HS-27A (cell line): Measurements from ENCODE around the gene DTWD2.
"Not testable (repeated sequence)": the region's sequence is repeated elsewhere in the genome, so short reads cannot be mapped to it uniquely, and the experiment has no call there.

Experiments used
- DNase-seq: peaks from one replicate; pipeline ENCODE4 v3.0.0-alpha.2; 2012; ENCODE audit warnings: low read depth, missing footprints

The DTWD2 gene

DNA sequence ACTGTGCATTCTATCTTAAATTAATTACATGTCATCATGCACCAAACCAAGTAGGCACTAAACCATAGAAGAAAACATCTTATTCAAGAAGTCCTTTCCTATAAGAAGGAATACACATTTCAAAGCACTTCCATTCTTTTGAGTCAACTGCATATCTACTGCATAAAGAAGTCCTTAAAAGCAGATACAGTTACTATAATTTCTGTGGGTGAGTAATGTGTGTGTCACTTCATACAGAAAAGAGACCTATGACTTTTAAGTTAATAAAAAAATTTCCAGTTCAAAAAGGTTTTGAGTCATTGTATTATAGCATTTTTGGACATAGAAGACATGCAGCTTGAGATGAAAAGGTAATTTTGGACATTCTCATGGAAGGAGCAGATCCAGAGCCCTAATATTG lies 125.0 kb downstream of the DTWD2 start:
- DNase-seq, result no peak

DNA sequence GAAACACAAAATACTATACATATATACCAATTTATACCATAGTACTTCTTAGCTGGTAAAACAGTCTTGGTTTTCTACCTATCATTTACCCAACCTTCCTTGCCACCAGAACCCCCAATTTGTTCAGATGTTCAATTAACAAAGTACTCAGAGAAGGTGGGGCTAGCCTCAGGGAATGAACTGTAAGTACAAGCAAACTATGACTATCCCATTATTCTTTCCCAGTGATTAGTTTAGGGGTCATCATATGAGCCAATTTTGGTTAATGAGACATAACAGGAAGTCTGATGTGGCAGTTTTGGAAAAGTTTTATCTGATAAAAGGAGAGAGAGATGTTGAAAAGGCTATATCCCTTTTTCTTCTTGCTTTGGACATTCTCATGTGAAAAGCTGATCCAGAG lies 125.8 kb downstream of the DTWD2 start:
- DNase-seq, result no peak

DNA sequence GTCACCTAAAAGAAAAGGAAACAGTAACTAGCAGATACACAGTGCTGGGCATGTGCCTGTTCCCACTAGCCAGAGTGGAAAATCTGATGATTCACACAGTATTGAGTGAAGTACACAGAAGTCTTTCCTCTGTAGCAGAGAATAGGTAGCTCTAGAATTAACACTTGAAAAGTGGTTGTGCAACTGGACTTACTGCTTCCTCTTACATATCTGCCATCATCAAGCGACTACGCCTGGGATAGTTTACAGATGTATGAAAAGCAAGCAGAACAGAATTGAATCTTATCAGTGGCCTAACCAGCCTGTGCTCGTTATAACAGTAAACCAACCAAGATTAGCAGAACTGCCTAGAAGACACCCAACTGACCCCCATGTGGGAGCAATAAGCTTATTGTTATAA lies 130.6 kb downstream of the DTWD2 start:
- no peak for DNase-seq

DNA sequence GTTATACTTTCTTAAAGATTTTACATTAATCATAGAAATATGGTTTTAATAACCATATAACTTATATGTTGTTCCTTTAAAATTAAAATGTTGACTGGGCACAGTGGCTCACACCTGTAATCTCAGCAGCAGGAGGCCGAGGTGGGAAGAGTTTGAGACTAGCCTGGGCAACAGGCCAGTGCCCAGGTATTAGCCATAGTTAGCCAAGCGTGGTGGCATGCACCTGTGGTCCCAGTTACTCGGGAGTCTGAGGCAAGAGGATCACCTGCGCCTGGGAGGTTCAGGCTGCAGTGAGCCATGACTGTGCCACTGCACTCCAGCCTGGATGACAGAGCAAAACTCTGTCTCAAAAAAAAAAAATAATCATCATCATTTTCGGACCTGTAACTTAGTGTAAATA lies 133.5 kb downstream of the DTWD2 start:
- DNase-seq, result no peak

DNA sequence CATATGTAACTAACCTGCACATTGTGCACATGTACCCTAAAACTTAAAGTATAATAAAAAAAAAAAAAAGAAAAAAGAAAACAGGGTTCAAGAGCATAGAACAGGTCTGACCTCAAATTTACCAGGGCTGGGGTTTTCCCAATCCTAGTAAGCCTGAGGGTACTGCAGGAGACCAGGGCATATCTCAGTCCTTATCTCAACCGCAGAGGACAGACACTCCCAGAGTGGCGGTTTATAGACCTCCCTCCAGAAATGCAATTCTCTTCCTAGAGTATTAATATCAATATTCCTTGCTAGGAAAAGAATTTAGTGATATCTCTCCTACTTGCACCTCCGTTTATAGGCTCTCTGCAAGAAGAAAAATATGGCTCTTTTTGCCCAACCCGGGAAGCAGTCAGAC lies 136.6 kb downstream of the DTWD2 start:
- DNase-seq, result not testable (repeated sequence)

DNA sequence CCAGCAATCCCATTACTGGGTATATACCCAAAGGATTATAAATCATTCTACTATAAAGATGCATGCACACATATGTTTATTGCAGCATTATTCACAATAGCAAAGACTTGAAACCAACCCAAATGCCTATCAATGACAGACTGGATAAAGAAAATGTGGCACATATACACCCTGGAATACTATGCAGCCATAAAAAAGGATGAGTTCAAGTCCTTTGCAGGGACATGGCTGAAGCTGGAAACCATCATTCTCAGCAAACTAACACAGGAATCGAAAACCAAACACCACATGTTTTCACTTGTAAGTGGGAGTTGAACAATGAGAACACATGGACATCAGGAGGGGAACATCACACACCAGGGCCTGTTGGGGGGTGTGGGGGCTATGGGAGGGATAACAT lies 138.8 kb downstream of the DTWD2 start:
- not testable (repeated sequence) for DNase-seq

DNA sequence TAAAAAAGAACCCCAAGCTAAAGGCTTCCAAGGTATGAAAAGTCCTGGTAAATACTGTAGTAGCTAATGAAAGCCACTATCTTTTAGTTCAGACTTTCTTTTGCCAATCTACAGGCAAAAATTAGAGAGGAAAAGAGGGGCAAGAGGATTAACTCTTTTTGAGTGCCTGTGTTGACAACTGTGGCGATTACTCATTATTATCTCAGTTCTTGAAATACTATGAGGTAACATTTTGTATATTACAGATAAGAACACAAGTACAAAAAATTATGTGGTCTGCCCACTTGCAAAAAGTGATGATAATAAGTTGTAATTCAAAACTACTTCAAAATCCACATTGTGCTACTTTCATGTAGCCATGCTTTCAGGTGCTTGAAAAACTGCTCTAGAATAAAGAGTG lies 144.0 kb downstream of the DTWD2 start:
- DNase-seq, result no peak

DNA sequence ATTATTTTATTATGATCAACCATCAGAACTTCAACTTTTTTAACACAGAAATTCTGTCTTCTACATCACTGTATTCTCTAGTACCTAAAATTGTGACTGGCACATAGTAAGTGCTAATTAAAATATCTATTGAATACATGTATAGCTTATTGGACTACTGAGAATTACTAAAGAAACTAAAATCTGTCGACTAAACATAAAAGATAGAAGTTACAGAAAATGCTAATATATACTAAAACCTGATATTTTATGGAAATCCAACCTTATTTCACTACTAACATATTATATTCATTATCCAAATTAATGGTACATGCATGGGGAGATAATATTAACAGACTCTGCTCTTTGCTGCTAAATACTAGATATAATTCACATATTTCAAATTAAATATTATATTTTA lies 153.6 kb downstream of the DTWD2 start:
- DNase-seq, result no peak

DNA sequence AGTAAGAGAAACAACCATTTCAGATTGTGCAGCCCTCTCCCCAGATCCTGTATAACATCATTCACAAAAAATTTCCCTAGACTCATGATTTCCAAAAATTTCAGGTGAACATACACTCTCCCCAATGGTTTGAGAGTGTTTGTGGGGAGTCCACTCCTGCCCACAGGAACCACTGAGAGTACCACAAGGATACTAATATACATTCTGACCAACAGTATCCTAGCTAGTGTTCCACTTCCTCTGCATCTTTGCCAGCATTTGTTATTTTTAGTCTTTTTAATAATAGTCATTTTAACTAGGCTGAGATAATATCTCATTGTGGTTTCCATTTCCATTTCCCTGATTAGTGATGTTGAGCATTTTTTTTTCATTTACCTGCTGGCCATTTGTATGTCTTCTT lies 155.4 kb downstream of the DTWD2 start:
- DNase-seq, result no peak

DNA sequence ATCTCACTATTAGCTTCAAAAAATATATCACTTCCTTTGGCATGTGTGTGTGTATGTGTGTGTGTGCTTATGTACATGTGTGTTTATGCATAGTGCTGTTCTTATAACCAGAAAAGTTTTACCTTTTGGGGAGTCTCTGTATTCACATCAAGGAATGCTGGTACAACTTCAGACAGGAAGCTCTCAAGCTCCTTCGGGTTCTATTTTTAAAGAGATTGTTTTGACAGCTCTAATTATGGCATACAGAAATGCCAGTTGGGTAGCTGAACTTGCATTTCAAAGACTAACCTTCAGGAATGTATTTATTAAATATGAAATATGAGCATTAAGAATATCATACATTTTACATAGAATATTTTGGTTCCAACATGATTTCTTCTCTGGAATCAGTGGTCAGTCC lies 163.1 kb downstream of the DTWD2 start:
- DNase-seq, result no peak

DNA sequence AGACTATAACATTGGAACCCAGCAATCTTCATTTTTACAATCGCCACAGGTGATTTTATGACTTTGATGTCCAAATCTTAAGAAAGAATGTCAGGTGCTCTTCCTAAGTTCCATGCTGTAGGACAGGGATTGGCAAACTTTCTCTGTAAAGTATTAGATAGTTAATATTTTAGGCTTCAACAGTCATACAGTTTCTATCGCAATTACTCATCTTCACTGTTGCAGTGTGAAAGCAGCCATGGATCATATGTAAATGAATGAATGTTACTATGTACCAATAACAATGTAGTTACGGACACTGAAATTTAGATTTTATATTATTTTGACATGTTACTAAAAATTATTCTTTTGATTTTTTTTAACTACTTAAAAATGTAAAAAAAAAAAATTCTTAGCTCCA lies 169.7 kb downstream of the DTWD2 start:
- DNase-seq, result no peak

DNA sequence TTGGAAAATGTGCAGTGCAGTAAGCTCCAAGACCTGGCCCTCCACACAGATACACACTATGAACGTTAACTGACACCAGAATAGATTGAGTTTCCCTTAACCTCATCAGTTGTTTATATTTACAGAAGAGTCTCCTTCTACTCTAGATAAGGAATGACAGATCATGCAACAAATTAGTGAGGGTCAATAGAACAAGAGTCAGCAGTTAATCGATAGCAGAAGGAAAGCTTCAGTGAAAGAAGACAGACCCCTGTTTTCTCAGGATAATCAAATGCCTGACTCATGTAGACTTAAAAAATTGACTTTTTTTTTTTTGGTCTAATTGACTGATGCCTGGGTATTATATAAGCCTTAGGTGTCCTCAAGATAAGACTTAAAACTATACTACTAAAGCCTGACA lies 179.9 kb downstream of the DTWD2 start:
- DNase-seq, result no peak

DNA sequence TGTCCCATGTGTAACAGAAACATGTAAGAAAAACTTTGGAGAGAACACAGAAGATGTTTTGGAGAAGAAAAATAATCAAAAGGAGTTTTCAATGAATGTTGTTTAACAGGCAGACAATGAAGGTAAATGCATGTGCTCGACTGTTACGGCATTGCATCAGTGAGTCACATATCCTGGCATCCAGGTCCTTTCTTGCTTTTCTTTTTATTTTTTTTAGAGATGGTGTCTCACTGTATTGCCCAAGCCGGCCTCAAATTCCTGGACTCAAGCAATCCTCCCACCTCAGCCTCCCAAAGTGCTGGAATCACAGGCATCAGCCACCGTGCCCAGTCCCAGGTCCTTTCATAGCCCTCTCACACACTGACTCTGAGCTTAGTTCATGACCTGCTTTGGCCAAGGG lies 181.8 kb downstream of the DTWD2 start:
- DNase-seq, result no peak

DNA sequence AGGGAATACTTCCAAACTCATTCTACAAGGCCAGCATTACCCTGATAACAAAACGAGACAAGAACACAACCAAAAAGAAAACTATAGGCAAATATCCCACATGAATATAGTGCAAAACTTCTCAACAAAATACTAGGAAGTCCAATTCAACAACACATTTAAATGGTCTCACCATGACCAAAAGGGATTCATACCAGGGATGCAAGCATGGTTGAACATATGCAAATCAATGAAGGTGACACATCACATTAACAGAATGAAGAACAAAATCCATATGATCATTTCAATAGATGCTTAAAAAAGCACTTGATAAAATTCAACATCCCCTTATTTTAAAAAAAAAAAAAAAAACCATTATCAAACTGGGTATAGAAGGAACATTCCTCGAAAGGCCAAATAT lies 186.0 kb downstream of the DTWD2 start:
- DNase-seq, result no peak

DNA sequence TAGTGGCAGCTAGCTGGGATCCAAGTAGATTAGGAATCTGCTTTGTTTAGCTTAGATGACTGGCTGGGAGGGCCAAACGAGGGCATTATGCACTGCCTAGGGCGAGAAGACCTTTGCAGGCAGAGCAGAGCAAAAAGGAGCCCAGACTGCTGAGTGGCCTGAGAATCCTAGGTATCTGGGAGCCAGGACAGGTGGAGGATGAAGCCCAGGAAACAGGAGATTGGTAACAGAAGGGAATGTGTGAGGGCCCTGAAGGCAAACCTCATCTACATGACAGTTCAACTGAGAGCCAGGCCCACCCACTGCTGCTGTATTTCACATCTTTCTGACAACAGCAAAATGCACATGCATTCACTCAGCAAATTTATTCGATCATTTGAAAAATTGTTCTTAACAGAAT lies 192.3 kb downstream of the DTWD2 start:
- no peak for DNase-seq

DNA sequence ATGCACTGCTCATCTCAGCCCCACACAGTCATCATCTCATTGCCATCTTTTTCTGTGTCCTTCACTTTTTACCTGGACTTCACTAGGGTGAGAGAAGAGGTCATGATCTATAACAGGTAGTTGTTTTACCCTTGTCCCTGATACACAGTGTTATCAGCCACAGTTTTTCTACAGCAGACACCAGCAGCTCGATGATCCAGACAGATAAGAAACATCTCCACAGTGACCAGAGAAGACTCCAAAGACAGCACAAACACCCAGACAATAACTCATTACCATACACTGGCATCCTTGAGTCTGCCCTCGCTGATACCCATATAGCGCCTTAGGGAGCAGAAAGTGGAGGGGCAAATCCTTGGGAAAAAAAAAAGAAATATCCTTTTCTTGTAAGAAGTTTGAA lies 194.1 kb downstream of the DTWD2 start:
- no peak for DNase-seq

DNA sequence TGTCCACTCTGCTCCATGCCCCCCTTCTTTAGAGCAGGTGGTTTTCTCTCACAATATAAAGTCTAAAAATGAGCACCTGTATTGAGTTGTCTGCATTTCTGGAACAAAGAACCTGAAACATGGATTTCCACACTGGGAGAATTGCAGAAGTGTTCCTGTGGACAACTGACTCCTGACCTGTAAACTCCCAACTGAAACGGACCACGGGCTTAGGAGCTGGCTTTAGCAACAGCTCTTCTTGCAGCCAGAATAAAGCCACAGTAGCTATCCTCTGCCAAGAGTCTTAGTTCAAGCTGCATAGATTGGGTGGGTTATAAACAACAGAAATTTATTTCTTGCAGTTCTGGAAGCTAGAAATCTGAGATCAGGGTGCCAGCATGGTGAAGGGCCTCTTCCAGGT lies 194.7 kb downstream of the DTWD2 start:
- DNase-seq, result no peak

DNA sequence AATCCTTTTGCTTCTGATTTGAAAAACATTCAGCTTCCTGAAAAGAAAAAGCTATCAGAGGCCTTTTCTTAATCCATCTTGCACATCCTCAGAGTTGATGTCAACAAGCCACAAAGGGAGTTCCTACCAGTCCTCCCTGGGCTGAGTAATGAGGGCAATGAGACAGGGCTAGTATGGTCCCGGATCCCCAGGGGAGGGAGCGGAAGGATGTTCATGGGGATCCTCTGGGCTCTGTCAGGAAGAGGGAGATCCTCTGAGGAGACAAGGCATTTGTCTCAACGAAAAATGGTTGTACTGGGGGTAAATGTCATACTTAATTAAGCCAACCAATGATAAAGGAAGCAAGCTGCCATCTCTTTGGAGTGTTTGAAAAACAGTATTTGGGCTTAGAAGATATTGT lies 195.3 kb downstream of the DTWD2 start:
- no peak for DNase-seq

DNA sequence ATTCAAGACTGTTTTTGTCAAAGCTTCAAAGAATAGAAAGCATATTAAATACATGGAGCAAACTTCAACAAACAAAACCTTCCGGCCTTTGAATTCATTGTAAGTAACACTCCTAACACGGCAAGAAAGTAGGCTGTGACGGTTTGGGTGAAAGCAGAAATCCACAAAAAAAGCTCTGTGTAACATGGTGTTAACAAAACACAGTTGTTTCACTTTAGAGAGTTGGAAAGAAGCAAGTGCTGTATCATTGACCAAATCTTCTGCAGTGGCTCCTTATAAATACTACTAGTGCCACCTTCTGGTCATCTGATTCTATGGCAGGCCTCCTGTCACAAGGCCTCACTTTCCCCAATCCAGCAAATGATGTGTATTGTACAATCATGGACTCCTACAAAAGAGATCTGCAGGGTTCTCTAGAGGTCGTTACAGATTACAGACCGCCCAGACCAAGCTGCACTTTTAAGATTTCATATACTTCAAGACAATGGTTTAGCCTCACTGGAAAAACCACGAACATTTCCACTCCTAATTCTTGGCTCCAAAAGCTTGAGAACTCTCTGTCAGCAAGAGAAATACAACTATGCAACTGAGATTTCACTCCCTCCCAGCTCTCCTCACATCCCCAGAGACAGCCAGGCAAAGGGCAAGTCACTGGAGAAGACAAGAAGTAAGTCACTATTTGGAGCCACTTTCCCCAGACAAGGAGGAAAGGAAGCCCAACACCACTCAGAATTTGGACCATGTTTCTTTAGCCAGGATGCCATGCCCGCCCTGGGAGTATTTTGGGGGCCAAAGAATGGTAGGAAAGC lies 196.2 kb downstream of the DTWD2 start:
- DNase-seq, result no peak

DNA sequence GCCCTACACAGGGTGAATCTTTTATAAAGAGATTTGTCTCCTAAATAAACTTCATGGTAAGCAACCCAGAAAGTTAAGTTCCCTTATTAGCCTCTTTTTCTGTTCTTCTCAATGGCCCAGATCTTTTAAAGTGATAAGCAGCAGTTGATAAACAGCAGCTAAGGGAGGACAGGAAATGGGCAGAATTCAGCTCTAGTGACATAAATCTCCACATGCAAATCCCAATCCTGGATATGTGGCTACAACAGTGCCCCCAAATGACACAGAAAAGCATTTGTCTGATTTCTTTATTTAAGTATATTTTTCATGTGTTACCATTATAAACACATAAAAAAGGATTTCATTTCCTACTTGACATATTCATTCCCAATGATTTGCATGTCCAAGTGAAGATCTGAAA lies 199.0 kb downstream of the DTWD2 start:
- no peak for DNase-seq

DNA sequence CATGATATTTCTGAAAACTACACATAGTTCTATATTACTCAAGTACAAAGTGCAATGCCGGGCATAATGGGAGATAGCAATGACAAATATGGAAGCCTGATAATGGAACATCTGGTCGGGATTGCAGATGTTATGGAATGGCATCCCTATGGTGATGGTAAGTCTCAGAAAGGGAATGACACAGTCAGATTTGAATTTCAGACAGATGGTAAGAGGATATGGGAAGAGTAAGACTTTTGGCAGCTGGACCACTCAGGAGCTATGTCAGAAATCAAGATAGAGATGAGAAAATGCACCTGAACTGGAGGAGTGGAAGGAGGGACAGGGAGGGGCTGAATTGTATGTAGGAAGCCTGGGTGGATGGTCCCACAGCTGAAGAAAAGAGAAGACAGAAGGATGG lies 200.0 kb downstream of the DTWD2 start:
- no peak for DNase-seq
